SKM-1 (cell line): ENCODE measurements around the gene TRMT61B.

ENCODE experiments used
- DNase-seq: peaks from one replicate; lab custom pipeline; 2025; ENCODE audit not compliant: unreplicated experiment; lab: John Stamatoyannopoulos, UW

The TRMT61B gene

GRCh38 chr2:28868611-28869010 lies 1.5 kb downstream of the TRMT61B start:
- no peak for DNase-seq

GRCh38 chr2:28855977-28856376 lies 14.1 kb downstream of the TRMT61B start:
- no peak for DNase-seq

GRCh38 chr2:28855193-28855592 lies 14.9 kb downstream of the TRMT61B start:
- DNase-seq = no peak

- no peak for DNase-seq
These were observed 28.1 kb downstream of the TRMT61B start for GRCh38 chr2:28842042-28842441.

GRCh38 chr2:28838971-28839370 lies 31.1 kb downstream of the TRMT61B start:
- no peak for DNase-seq

- DNase-seq = no peak
These were observed 34.3 kb downstream of the TRMT61B start for GRCh38 chr2:28835781-28836180.

GRCh38 chr2:28833740-28834470 lies 36.2 kb downstream of the TRMT61B start:
- DNase-seq = peak; percentile 31

GRCh38 chr2:28828382-28828781 lies 41.7 kb downstream of the TRMT61B start:
- DNase-seq = no peak

- DNase-seq = no peak
These were observed 45.2 kb downstream of the TRMT61B start for GRCh38 chr2:28824870-28825269.

- no peak for DNase-seq
These were observed 45.9 kb downstream of the TRMT61B start for GRCh38 chr2:28824207-28824606.

- DNase-seq = no peak
These were observed 48.1 kb downstream of the TRMT61B start for GRCh38 chr2:28822036-28822435.

- peak; percentile 24 for DNase-seq
These were observed 48.7 kb downstream of the TRMT61B start for GRCh38 chr2:28821295-28821958.

GRCh38 chr2:28818053-28818452 lies 52.1 kb downstream of the TRMT61B start:
- DNase-seq = no peak

GRCh38 chr2:28810384-28811285 lies 59.5 kb downstream of the TRMT61B start, which contains the start of gene SPDYA:
SPDYA (plus strand) TSS chr2:28810834; CDS start chr2:28816015, 5,181 bp downstream.
- DNase-seq = peak; percentile 69

GRCh38 chr2:28809927-28810326 lies 60.2 kb downstream of the TRMT61B start:
- DNase-seq = no peak

- DNase-seq = no peak
These were observed 67.1 kb downstream of the TRMT61B start for GRCh38 chr2:28802975-28803429.

- DNase-seq = no peak
These were observed 68.4 kb downstream of the TRMT61B start for GRCh38 chr2:28801726-28802125.
